22Rv1 (cell line): ENCODE measurements around the gene WRNIP1.

Experiments
- CTCF ChIP-seq: fragments of 450-650 bp; IDR thresholded peaks from 2 replicates; pipeline ENCODE4 v1.5.1; 2017; ENCODE audit warnings: mild to moderate bottlenecking
- ZFX ChIP-seq: fragments of 450-650 bp; IDR thresholded peaks from 2 replicates; pipeline ENCODE4 v1.6.1; 2017; ENCODE audit warnings: antibody characterized with exemption, borderline replicate concordance

DNA sequence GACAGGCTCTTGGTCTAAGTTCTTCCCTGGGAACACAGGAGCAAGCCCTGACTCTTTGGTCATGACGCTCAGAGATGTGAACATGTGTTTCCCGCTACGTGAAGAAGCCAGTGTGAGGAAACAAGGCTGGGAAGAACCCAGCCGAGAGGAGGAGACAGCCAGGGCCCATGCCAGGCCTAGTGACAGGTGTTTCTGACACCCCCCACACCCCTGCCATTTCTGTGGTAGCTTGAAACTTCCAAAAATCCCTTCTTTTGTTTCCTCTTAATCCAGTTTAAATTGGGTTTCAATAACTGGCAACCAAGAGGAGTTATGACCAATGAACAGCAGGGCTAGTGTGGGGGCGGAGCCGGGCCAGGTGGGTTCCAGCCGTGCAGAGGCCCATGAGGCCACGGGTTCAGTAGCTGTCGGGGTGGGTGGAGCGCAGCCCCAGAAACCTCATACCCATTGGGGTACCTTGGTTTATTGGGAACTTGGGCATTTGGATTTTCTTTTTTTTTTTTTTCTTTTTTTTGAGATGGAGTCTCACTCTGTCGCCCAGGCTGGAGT lies 33.5 kb downstream of the WRNIP1 start:
- TF ChIP-seq CTCF (no peak), ZFX (no peak)
